Testis (tissue), 2 donors: ENCODE data around the gene GABRB2.

Experiments
- CTCF ChIP-seq, 3 experiments: fragments of 450-650 bp in 2 of 3; fragments of 200-600 bp in 1 of 3; sonication (generic) in 1 of 3; IDR thresholded peaks; one replicate each; pipeline ENCODE4 v1.5.1; 2016 to 2019; ENCODE audit warnings: antibody characterized with exemption in 3 of 3, mild to moderate bottlenecking in 2 of 3, moderate library complexity in 1 of 3
- POLR2A ChIP-seq: fragments of 450-650 bp; IDR thresholded peaks from one replicate; pipeline ENCODE4 v1.6.1; 2017; ENCODE audit warnings: antibody characterized with exemption, mild to moderate bottlenecking, moderate library complexity

DNA sequence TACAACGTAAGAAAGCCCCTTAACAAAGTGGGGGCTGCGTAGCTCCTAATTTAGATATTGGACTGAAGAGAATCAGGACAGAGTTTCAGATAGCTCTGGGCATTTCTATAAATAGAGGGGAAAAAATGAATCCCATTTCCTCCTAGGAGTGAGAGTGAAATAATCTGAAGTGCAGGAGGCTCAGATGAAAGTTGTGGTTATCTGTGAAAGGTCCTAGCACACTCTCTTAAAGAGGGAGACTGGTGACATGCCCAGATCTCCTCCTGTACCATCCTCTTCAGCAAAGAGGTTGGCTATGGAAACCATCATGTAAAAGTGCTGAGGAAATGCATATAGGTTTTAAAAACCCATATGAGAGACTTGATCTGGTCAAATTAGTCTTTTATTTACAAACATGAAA lies 143.4 kb downstream of the GABRB2 start:
- TF ChIP-seq CTCF (IDR thresholded peaks at IDR 0.05) (no peak), POLR2A (no peak)
